Measurements from ENCODE around the gene KRT33B. TPM values are rescaled to one million over a fixed set of nuclear protein-coding genes. Genes with fewer than 3 reads are reported as not detected.

The KRT33B gene
- total and polyA plus RNA-seq, 4 donors, result not detected

GRCh38 chr17:41335747-41336146 lies 33.9 kb downstream of the KRT33B start:
- H3K9ac ChIP-seq (ENCODE audit: insufficient read depth in 1 of 2, low read length in 2 of 2), result no peak overlapping the region
- no peaks in the 10 kb centered on the region for H3K36me3 ChIP-seq (ENCODE audit: control insufficient read depth in 4 of 4, insufficient read depth in 4 of 4, low read length in 4 of 4)
- H3K27me3 ChIP-seq (ENCODE audit: control insufficient read depth in 3 of 3, insufficient read depth in 3 of 3, low read length in 2 of 3), result no peaks in the 10 kb centered on the region
- H3K4me1 ChIP-seq (ENCODE audit: control insufficient read depth in 5 of 5, insufficient read depth in 5 of 5, low read length in 5 of 5), result peaks cover 0 to 11% (median 0%) of the 10 kb centered on the region in 5 donors
- no peak overlapping the region for H3K27ac ChIP-seq (ENCODE audit: low read depth in 1 of 2, low read length in 1 of 2)
- no peak for ATAC-seq (ENCODE audit: insufficient read depth, low FRiP score)
- H3K9me3 ChIP-seq (ENCODE audit: control insufficient read depth in 4 of 4, insufficient read depth in 3 of 4, low read length in 3 of 4), result peaks cover 0 to 3% (median 0%) of the 10 kb centered on the region in 4 donors
- H3K4me3 ChIP-seq, result no peak overlapping the region
- TF ChIP-seq CTCF (IDR thresholded peaks at IDR 0.05; ENCODE audit: control extremely low read depth, extremely low read depth), result no peak
- 100% methylated on average over 1 of the region's 1 CpG for WGBS, 2 donors
- no peak for DNase-seq

- H3K27ac ChIP-seq (ENCODE audit: low read depth in 1 of 2, low read length in 1 of 2), result no peak overlapping the region
- WGBS, 2 donors, result 75 to 79% methylated on average over 6 of the region's 6 CpGs
These were observed 35.0 kb downstream of the KRT33B start for GRCh38 chr17:41334385-41335305.

GRCh38 chr17:41333836-41334235 lies 35.8 kb downstream of the KRT33B start:
- H3K27me3 ChIP-seq (ENCODE audit: control insufficient read depth in 3 of 3, insufficient read depth in 3 of 3, low read length in 2 of 3), result no peaks in the 10 kb centered on the region
- DNase-seq (no peak), ATAC-seq (ENCODE audit: insufficient read depth, low FRiP score) (no peak)
- WGBS, 2 donors, result 91 to 93% methylated on average over 3 of the region's 3 CpGs
- H3K9me3 ChIP-seq (ENCODE audit: control insufficient read depth in 4 of 4, insufficient read depth in 3 of 4, low read length in 3 of 4), result peaks cover 0 to 2% (median 0%) of the 10 kb centered on the region in 4 donors
- H3K4me1 ChIP-seq (ENCODE audit: control insufficient read depth in 5 of 5, insufficient read depth in 5 of 5, low read length in 5 of 5), result peaks cover 0 to 14% (median 0%) of the 10 kb centered on the region in 5 donors
- no peak overlapping the region for H3K4me3 ChIP-seq
- TF ChIP-seq CTCF (IDR thresholded peaks at IDR 0.05; ENCODE audit: control extremely low read depth, extremely low read depth), result no peak
- H3K36me3 ChIP-seq (ENCODE audit: control insufficient read depth in 4 of 4, insufficient read depth in 4 of 4, low read length in 4 of 4), result no peaks in the 10 kb centered on the region
- H3K9ac ChIP-seq (ENCODE audit: insufficient read depth in 1 of 2, low read length in 2 of 2), result no peak overlapping the region
- no peak overlapping the region for H3K27ac ChIP-seq (ENCODE audit: low read depth in 1 of 2, low read length in 1 of 2)

More at GRCh38 chr17:41334385-41335305, 35.0 kb downstream of the KRT33B start:
- no peaks in the 10 kb centered on the region for H3K27me3 ChIP-seq (ENCODE audit: control insufficient read depth in 3 of 3, insufficient read depth in 3 of 3, low read length in 2 of 3)
- DNase-seq (no peak), ATAC-seq (ENCODE audit: insufficient read depth, low FRiP score) (no peak)
- no peak for TF ChIP-seq CTCF (IDR thresholded peaks at IDR 0.05; ENCODE audit: control extremely low read depth, extremely low read depth)
- H3K4me1 ChIP-seq (ENCODE audit: control insufficient read depth in 5 of 5, insufficient read depth in 5 of 5, low read length in 5 of 5), result peaks cover 0 to 14% (median 0%) of the 10 kb centered on the region in 5 donors
- H3K9ac ChIP-seq (ENCODE audit: insufficient read depth in 1 of 2, low read length in 2 of 2), result no peak overlapping the region
- H3K4me3 ChIP-seq, result no peak overlapping the region
- H3K36me3 ChIP-seq (ENCODE audit: control insufficient read depth in 4 of 4, insufficient read depth in 4 of 4, low read length in 4 of 4), result no peaks in the 10 kb centered on the region
- peaks cover 0 to 3% (median 0%) of the 10 kb centered on the region in 4 donors for H3K9me3 ChIP-seq (ENCODE audit: control insufficient read depth in 4 of 4, insufficient read depth in 3 of 4, low read length in 3 of 4)

All from lung (tissue), 12 donors.